ENCODE measurements around the gene FAM177B. TPM values are rescaled to one million over a fixed set of nuclear protein-coding genes. Genes with fewer than 3 reads are reported as not detected.

FAM177B gene
- total and polyA plus RNA-seq, 2 experiments from 2014 or later, result not detected

DNA sequence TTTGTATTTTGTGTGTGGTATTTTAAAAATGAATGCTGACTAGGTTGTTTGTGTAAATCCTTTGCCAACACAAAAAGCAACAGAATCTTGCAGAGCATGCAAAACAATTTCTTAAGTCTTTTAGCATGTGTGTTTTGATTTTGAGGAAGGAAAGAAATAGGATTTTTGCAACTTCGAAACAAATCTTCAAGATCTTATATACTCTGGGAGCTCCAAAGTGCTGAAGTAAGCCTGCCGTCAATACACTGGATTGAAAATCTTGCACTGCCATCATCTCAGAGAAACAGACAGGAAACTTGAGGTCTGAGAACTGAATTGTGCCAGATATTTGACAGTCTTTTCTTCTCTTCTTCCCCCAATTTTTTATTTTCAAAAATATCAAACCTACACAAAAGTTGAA, 48.5 kb downstream of the FAM177B start:
- Mint-ChIP-seq H3K4me3 (no peak overlapping the region), H3K36me3 (ENCODE audit: low read depth) (no peaks in the 10 kb centered on the region), H3K27me3 (ENCODE audit: insufficient read depth, low read depth, poor library complexity) (no peaks in the 10 kb centered on the region), H3K4me1 (no peaks in the 10 kb centered on the region), H3K27ac (no peak overlapping the region), H3K9me3 (no peaks in the 10 kb centered on the region)
- no peak for TF ChIP-seq JUNB (IDR thresholded peaks at IDR 0.05; ENCODE audit: unreplicated experiment)
- TF ChIP-seq ZNF114 (CRISPR knock-in tag; IDR thresholded peaks at IDR 0.05), result no peak
- no peak for TF ChIP-seq EZH2phosphoT487 (IDR thresholded peaks at IDR 0.05; ENCODE audit: unreplicated experiment)
- no peak for TF ChIP-seq STAT1 (IDR thresholded peaks at IDR 0.05; ENCODE audit: unreplicated experiment)
- TF ChIP-seq, protein P1, sequence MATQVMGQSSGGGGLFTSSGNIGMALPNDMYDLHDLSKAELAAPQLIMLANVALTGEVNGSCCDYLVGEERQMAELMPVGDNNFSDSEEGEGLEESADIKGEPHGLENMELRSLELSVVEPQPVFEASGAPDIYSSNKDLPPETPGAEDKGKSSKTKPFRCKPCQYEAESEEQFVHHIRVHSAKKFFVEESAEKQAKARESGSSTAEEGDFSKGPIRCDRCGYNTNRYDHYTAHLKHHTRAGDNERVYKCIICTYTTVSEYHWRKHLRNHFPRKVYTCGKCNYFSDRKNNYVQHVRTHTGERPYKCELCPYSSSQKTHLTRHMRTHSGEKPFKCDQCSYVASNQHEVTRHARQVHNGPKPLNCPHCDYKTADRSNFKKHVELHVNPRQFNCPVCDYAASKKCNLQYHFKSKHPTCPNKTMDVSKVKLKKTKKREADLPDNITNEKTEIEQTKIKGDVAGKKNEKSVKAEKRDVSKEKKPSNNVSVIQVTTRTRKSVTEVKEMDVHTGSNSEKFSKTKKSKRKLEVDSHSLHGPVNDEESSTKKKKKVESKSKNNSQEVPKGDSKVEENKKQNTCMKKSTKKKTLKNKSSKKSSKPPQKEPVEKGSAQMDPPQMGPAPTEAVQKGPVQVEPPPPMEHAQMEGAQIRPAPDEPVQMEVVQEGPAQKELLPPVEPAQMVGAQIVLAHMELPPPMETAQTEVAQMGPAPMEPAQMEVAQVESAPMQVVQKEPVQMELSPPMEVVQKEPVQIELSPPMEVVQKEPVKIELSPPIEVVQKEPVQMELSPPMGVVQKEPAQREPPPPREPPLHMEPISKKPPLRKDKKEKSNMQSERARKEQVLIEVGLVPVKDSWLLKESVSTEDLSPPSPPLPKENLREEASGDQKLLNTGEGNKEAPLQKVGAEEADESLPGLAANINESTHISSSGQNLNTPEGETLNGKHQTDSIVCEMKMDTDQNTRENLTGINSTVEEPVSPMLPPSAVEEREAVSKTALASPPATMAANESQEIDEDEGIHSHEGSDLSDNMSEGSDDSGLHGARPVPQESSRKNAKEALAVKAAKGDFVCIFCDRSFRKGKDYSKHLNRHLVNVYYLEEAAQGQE (IDR thresholded peaks at IDR 0.05; ENCODE audit: unreplicated experiment), result no peak
- no peak for TF ChIP-seq ZNF331 (CRISPR knock-in tag; IDR thresholded peaks at IDR 0.05; ENCODE audit: low read depth)
- TF ChIP-seq NANOG (IDR thresholded peaks at IDR 0.05; ENCODE audit: borderline replicate concordance), result no peak
- TF ChIP-seq POLR2AphosphoS5 (IDR thresholded peaks at IDR 0.05; ENCODE audit: low read depth), result no peak
- TF ChIP-seq CTCF (conservative IDR thresholded peaks at IDR 0.05; ENCODE audit: low read depth in 2 of 2), result no peak
- H3K36me3 ChIP-seq (ENCODE audit: insufficient read depth), result no peaks in the 10 kb centered on the region
- no peaks in the 10 kb centered on the region; the same call in 1 of the 2 replicates for H3K9me2 ChIP-seq (ENCODE audit: insufficient read depth)
- H3K27me3 ChIP-seq (ENCODE audit: insufficient read depth), result no peaks in the 10 kb centered on the region; the same call in 1 of the 2 replicates
- no peaks in the 10 kb centered on the region for H3K79me2 ChIP-seq (replicated peaks; ENCODE audit: insufficient read depth)
- no peaks in the 10 kb centered on the region for H3K4me1 ChIP-seq (ENCODE audit: insufficient read depth)
- no peak overlapping the region for H2AFZ ChIP-seq
- DNase-seq (ENCODE audit: low spot score) (no peak), ATAC-seq (no peak)
- H3F3A ChIP-seq (replicated peaks; ENCODE audit: low read depth), result no peaks in the 10 kb centered on the region
- no peak overlapping the region for H3K27ac ChIP-seq (ENCODE audit: low read depth)
- no peaks in the 10 kb centered on the region for H4K20me1 ChIP-seq (replicated peaks; ENCODE audit: insufficient read depth)
- no peak overlapping the region for H3K4me3 ChIP-seq
- H3K4me2 ChIP-seq, result no peak overlapping the region

DNA sequence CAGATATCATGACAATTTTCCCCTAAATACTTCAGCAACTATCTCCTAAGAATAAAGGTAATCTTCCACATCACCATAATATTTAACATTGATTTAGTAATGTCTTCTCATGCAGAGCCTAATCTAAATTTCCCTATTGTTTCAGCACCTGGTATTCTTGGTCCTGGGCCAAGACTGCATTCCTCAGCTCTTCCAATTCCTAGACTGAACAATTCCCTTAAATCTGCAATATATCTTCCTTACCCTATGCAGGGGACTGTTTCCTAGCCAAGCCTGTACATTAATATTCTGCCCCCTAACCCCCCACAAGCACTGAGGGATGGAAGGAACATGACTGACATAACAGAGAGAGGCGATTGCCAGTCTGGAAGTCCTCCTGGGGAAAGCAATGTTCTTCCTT, 49.1 kb downstream of the FAM177B start:
- no peaks in the 10 kb centered on the region for H3K4me1 Mint-ChIP-seq
- no peaks in the 10 kb centered on the region for H3K27me3 Mint-ChIP-seq (ENCODE audit: insufficient read depth, low read depth, poor library complexity)
- Histone ChIP-seq H3F3A (replicated peaks; ENCODE audit: low read depth) (no peaks in the 10 kb centered on the region), H3K27me3 (ENCODE audit: insufficient read depth) (peaks cover 3% of the 10 kb centered on the region; the same call in 1 of the 2 replicates), H2AFZ (no peak overlapping the region), H3K9me2 (ENCODE audit: insufficient read depth) (no peaks in the 10 kb centered on the region; the same call in 1 of the 2 replicates), H3K4me2 (no peak overlapping the region), H3K79me2 (replicated peaks; ENCODE audit: insufficient read depth) (no peaks in the 10 kb centered on the region), H3K27ac (ENCODE audit: low read depth) (no peak overlapping the region), H3K4me3 (no peak overlapping the region), H3K36me3 (ENCODE audit: insufficient read depth) (no peaks in the 10 kb centered on the region), H4K20me1 (replicated peaks; ENCODE audit: insufficient read depth) (no peaks in the 10 kb centered on the region), H3K4me1 (ENCODE audit: insufficient read depth) (no peaks in the 10 kb centered on the region)
- H3K27ac Mint-ChIP-seq, result no peak overlapping the region
- ATAC-seq (no peak), DNase-seq (ENCODE audit: low spot score) (no peak)
- no peaks in the 10 kb centered on the region for H3K36me3 Mint-ChIP-seq (ENCODE audit: low read depth)
- no peak overlapping the region for H3K4me3 Mint-ChIP-seq
- no peaks in the 10 kb centered on the region for H3K9me3 Mint-ChIP-seq
- no peak for TF ChIP-seq ZNF114 (CRISPR knock-in tag; IDR thresholded peaks at IDR 0.05)
- TF ChIP-seq, protein P2, sequence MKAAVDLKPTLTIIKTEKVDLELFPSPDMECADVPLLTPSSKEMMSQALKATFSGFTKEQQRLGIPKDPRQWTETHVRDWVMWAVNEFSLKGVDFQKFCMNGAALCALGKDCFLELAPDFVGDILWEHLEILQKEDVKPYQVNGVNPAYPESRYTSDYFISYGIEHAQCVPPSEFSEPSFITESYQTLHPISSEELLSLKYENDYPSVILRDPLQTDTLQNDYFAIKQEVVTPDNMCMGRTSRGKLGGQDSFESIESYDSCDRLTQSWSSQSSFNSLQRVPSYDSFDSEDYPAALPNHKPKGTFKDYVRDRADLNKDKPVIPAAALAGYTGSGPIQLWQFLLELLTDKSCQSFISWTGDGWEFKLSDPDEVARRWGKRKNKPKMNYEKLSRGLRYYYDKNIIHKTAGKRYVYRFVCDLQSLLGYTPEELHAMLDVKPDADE (IDR thresholded peaks at IDR 0.05), result no peak

Measured in GM23338 (cell line).